HEK293T (cell line): ENCODE measurements around the gene ZNF236.

Experiments used
- FOXA1 ChIP-seq: fragments of 450-650 bp; IDR thresholded peaks from 2 replicates; pipeline ENCODE4 v1.6.1; 2016; ENCODE audit warnings: mild to moderate bottlenecking
- FOXK2 ChIP-seq: fragments of 450-650 bp; IDR thresholded peaks from 2 replicates; pipeline ENCODE4 v1.6.1; 2016; ENCODE audit warnings: mild to moderate bottlenecking
- FOXM1 ChIP-seq: fragments of 450-650 bp; IDR thresholded peaks from 2 replicates; pipeline ENCODE4 v1.6.1; 2017; ENCODE audit warnings: mild to moderate bottlenecking, borderline replicate concordance
- HDGF ChIP-seq: fragments of 450-650 bp; IDR thresholded peaks from 2 replicates; pipeline ENCODE4 v1.6.1; 2017; ENCODE audit warnings: antibody characterized with exemption, borderline replicate concordance
- LEF1 ChIP-seq: fragments of 450-650 bp; IDR thresholded peaks from 2 replicates; pipeline ENCODE4 v1.6.1; 2017; ENCODE audit warnings: mild to moderate bottlenecking, borderline replicate concordance
- NFRKB ChIP-seq: fragments of 450-650 bp; IDR thresholded peaks from 2 replicates; pipeline ENCODE4 v1.6.1; 2016; ENCODE audit warnings: mild to moderate bottlenecking, moderate library complexity
- PKNOX1 ChIP-seq: fragments of 450-650 bp; IDR thresholded peaks from 2 replicates; pipeline ENCODE4 v1.6.1; 2016
- SP1 ChIP-seq: fragments of 450-650 bp; IDR thresholded peaks from 2 replicates; pipeline ENCODE4 v1.6.1; 2017
- SUZ12 ChIP-seq: fragments of 450-650 bp; IDR thresholded peaks from 2 replicates; pipeline ENCODE4 v1.6.1; 2016; ENCODE audit warnings: mild to moderate bottlenecking
- TARDBP ChIP-seq: fragments of 450-650 bp; IDR thresholded peaks from 2 replicates; pipeline ENCODE4 v1.6.1; 2016
- ZNF384 ChIP-seq: fragments of 450-650 bp; IDR thresholded peaks from 2 replicates; pipeline ENCODE4 v1.6.1; 2016

DNA sequence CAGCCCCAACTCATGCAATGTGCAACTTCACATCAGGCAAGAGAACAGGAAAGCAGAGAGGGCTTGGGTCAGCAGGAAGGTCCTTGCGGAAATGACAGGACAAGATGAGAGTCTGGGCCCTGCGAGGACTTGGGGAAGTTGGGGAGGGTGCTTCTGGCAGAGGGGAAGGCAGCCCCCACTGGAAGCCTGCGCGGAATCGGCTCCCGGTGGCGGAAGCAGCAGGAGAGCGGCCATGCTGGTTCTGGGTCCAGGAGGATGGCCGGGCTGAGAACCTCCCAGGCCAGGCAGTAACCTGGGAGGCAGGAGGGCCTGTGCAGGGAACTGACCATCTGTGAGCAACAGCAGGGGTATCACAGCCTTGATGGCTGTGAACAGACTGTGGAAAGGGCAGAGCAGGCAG lies 197.3 kb downstream of the ZNF236 start:
- TF ChIP-seq SUZ12 (no peak), FOXK2 (no peak), LEF1 (no peak), TARDBP (no peak), ZNF384 (no peak), SP1 (no peak), NFRKB (no peak), HDGF (no peak), FOXA1 (no peak), FOXM1 (no peak), PKNOX1 (no peak)
